IMR-90 (cell line): ENCODE measurements around the gene SLAMF8. TPM values are rescaled to one million over a fixed set of nuclear protein-coding genes. Genes with fewer than 3 reads are reported as not detected.

Experiments used
- ATAC-seq: fragments of 200-7000 bp; cut with Tn5 transposase; 2 replicates; pipeline ENCODE4 v1.9.1; 2020; ENCODE audit warnings: low read depth, mild to moderate bottlenecking, moderate library complexity
- BruUV-seq: library from RNA; stranded (reverse); fragments of 400-500 nt; replicated peaks from 2 replicates; lab custom pipeline; 2021; lab: Mats Ljungman, UMichigan
- CTCF ChIA-PET: fragments of 300-600 bp; formaldehyde crosslinking; extraction: SDS; loops from one replicate; lab custom pipeline; 2021; ENCODE audit warnings: antibody characterized with exemption; lab: Yijun Ruan, JAX
- POLR2A ChIA-PET: fragments of 300-600 bp; sonication (Branson Sonifier 250); formaldehyde crosslinking; loops from one replicate; lab custom pipeline; 2022; ENCODE audit warnings: antibody characterized with exemption; ENCODE audit not compliant: unreplicated experiment; lab: Charles Lee
- DNase-seq: peaks from one replicate; pipeline ENCODE4 v3.0.0; 2013
- H2AFZ ChIP-seq: replicated peaks from 2 replicates; pipeline ENCODE3; 2013; ENCODE audit warnings: low read length, mild to moderate bottlenecking; ENCODE audit not compliant: poor library complexity
- H2AK5ac ChIP-seq: 2 replicates; pipeline ENCODE4 v1.6.1; 2013; ENCODE audit warnings: low read depth, low read length, inconsistent platforms
- H2AK9ac ChIP-seq: replicated peaks from 2 replicates; pipeline ENCODE3; 2013; ENCODE audit warnings: mild to moderate bottlenecking, low read depth, low read length, moderate library complexity; ENCODE audit not compliant: poor library complexity
- H2BK120ac ChIP-seq: 2 replicates; pipeline ENCODE4 v1.6.1; 2013; ENCODE audit warnings: low read depth, low read length, inconsistent platforms
- H2BK15ac ChIP-seq: 3 replicates; pipeline ENCODE4 v1.6.1; 2013; ENCODE audit warnings: low read depth, low read length, inconsistent platforms
- H2BK20ac ChIP-seq: 2 replicates; pipeline ENCODE4 v1.6.1; 2013; ENCODE audit warnings: low read depth, mild to moderate bottlenecking, inconsistent platforms, low read length, moderate library complexity
- H2BK5ac ChIP-seq: 2 replicates; pipeline ENCODE4 v1.6.1; 2013; ENCODE audit warnings: mild to moderate bottlenecking, low read depth, low read length, inconsistent platforms; ENCODE audit not compliant: poor library complexity, severe bottlenecking
- H3K14ac ChIP-seq: replicated peaks from 2 replicates; pipeline ENCODE4 v1.6.1; 2013; ENCODE audit warnings: low read depth, low read length, inconsistent platforms
- H3K18ac ChIP-seq: 2 replicates; pipeline ENCODE4 v1.6.1; 2013; ENCODE audit warnings: low read depth, low read length, control low read depth
- H3K23ac ChIP-seq: 2 replicates; pipeline ENCODE4 v1.6.1; 2013; ENCODE audit warnings: low read depth, low read length, inconsistent platforms
- H3K27ac ChIP-seq: 2 replicates; pipeline ENCODE4 v1.5.1; 2013; ENCODE audit warnings: mild to moderate bottlenecking, control low read depth, low read length; ENCODE audit not compliant: insufficient read depth
- H3K27me3 ChIP-seq: 2 replicates; pipeline ENCODE4 v1.6.1; 2013; ENCODE audit warnings: low read length; ENCODE audit not compliant: control insufficient read depth, insufficient read depth
- H3K36me3 ChIP-seq: 2 replicates; pipeline ENCODE4 v1.6.1; 2013; ENCODE audit warnings: low read length, mixed read lengths; ENCODE audit not compliant: control insufficient read depth, insufficient read depth
- H3K4ac ChIP-seq: 2 replicates; pipeline ENCODE4 v1.6.1; 2013; ENCODE audit warnings: low read depth, low read length, inconsistent platforms
- H3K4me1 ChIP-seq: 2 replicates; pipeline ENCODE4 v1.6.1; 2013; ENCODE audit warnings: low read length, mixed read lengths; ENCODE audit not compliant: control insufficient read depth, insufficient read depth
- H3K4me2 ChIP-seq: 2 replicates; pipeline ENCODE4 v1.6.1; 2013; ENCODE audit warnings: low read depth, mild to moderate bottlenecking, control low read depth, low read length, moderate library complexity
- H3K4me3 ChIP-seq: 2 replicates; pipeline ENCODE4 v1.5.1; 2013; ENCODE audit warnings: low read depth, mild to moderate bottlenecking, control low read depth, low read length, moderate library complexity; ENCODE audit not compliant: insufficient read depth
- H3K56ac ChIP-seq: 2 replicates; pipeline ENCODE4 v1.6.1; 2013; ENCODE audit warnings: low read length, inconsistent platforms; ENCODE audit not compliant: insufficient read depth; ENCODE audit errors: extremely low read depth
- H3K79me1 ChIP-seq, 2 experiments: 2 replicates each; pipeline ENCODE4 v1.6.1; 2013; ENCODE audit warnings: low read length in 2 of 2, inconsistent platforms in 1 of 2, low read depth in 1 of 2
- H3K9ac ChIP-seq: 2 replicates; pipeline ENCODE4 v1.6.1; 2013; ENCODE audit warnings: low read depth, low read length, control low read depth
- H3K9me1 ChIP-seq: 2 replicates; pipeline ENCODE4 v1.6.1; 2013; ENCODE audit warnings: low read length, inconsistent platforms; ENCODE audit not compliant: insufficient read depth
- H3K9me3 ChIP-seq: 2 replicates; pipeline ENCODE4 v1.6.1; 2013; ENCODE audit warnings: low read length; ENCODE audit not compliant: control insufficient read depth, insufficient read depth
- H4K20me1 ChIP-seq: 2 replicates; pipeline ENCODE4 v1.6.1; 2013; ENCODE audit warnings: low read length, inconsistent platforms; ENCODE audit not compliant: insufficient read depth
- H4K5ac ChIP-seq: 2 replicates; pipeline ENCODE4 v1.6.1; 2013; ENCODE audit warnings: mild to moderate bottlenecking, low read depth, low read length, control low read depth
- H4K8ac ChIP-seq, 2 experiments: 2 replicates each; pipeline ENCODE4 v1.6.1; 2013; ENCODE audit warnings: low read depth in 2 of 2, low read length in 2 of 2, control low read depth in 1 of 2, inconsistent platforms in 1 of 2
- H4K91ac ChIP-seq: 2 replicates; pipeline ENCODE4 v1.6.1; 2013; ENCODE audit warnings: low read depth, low read length, inconsistent platforms; ENCODE audit not compliant: insufficient read depth
- BHLHE40 ChIP-seq: fragments of 150-350 bp; IDR thresholded peaks from 2 replicates; pipeline ENCODE4 v1.6.1; 2016; ENCODE audit warnings: mild to moderate bottlenecking, low read depth, low read length
- CHD1 ChIP-seq: IDR thresholded peaks from 2 replicates; pipeline ENCODE4 v1.6.1; 2012; ENCODE audit warnings: low read depth, low read length, improper control_type of control experiment
- CTCF ChIP-seq: conservative IDR thresholded peaks from 2 replicates; pipeline ENCODE4 v1.5.1; 2012; ENCODE audit warnings: mild to moderate bottlenecking, low read depth, low read length, improper control_type of control experiment
- FOS ChIP-seq: fragments of 150-350 bp; IDR thresholded peaks from 2 replicates; pipeline ENCODE4 v1.6.1; 2016; ENCODE audit warnings: low read depth, low read length
- MXI1 ChIP-seq: IDR thresholded peaks from 2 replicates; pipeline ENCODE4 v1.6.1; 2012; ENCODE audit warnings: low read depth, mild to moderate bottlenecking, low read length, moderate library complexity, borderline replicate concordance
- POLR2A ChIP-seq: IDR thresholded peaks from 2 replicates; pipeline ENCODE4 v1.6.1; 2012; ENCODE audit warnings: mild to moderate bottlenecking, low read depth, low read length
- RAD21 ChIP-seq: IDR thresholded peaks from 2 replicates; pipeline ENCODE4 v1.6.1; 2012; ENCODE audit warnings: low read length, improper control_type of control experiment
- RCOR1 ChIP-seq: IDR thresholded peaks from 2 replicates; pipeline ENCODE4 v1.6.1; 2012; ENCODE audit warnings: mild to moderate bottlenecking, low read length, improper control_type of control experiment; ENCODE audit not compliant: insufficient replicate concordance
- SMC3 ChIP-seq: fragments of 150-350 bp; IDR thresholded peaks from 2 replicates; pipeline ENCODE4 v1.6.1; 2016; ENCODE audit warnings: low read depth, mild to moderate bottlenecking, antibody characterized with exemption, low read length, moderate library complexity
- USF2 ChIP-seq: fragments of 150-350 bp; IDR thresholded peaks from 2 replicates; pipeline ENCODE4 v1.6.1; 2017; ENCODE audit warnings: mild to moderate bottlenecking, antibody characterized with exemption, low read length, low read depth
- WGBS, 2 experiments: methylation state at CpG; one replicate each; pipeline versions ENCODE4 v1.1.5 to v1.1.7; 2013; ENCODE audit warnings: missing lambda C conversion rate in 2 of 2; ENCODE audit not compliant: insufficient read length in 1 of 2; ENCODE audit errors: extremely low coverage in 2 of 2; 5-methylcytosine and 5-hydroxymethylcytosine counted together
- dilution Hi-C: fragments of 300-500 bp; cut with HindIII; formaldehyde crosslinking; loops from one replicate; pipeline ENCODE4 v1.14.3; 2018; ENCODE audit warnings: low sequenced_read_pairs; ENCODE audit not compliant: unreplicated experiment
- in situ Hi-C: fragments of 300-500 bp; cut with MboI; formaldehyde crosslinking; loops from 3 replicates; pipeline ENCODE4 v1.14.3; 2019; ENCODE audit warnings: low sequenced_read_pairs, inconsistent platforms, mixed read lengths
- intact Hi-C: fragments of 100-400 bp; cut with micrococcal nuclease; formaldehyde crosslinking; loops from 2 replicates; pipeline ENCODE4 v1.10.0; 2022
- polyA plus RNA-seq, 3 experiments: library from polyadenylated mRNA; depleted of rRNA; stranded (reverse); fragments of >200 nt; gene quantifications; 2 replicates each; pipeline ENCODE4 v1.2.3, GENCODE V29; 2012; ENCODE audit warnings: low replicate concordance in 1 of 3
- total RNA-seq: library from RNA; depleted of rRNA; stranded (reverse); fragments of >200 nt; gene quantifications from 2 replicates; pipeline ENCODE4 v1.2.3, GENCODE V29; 2012

SLAMF8 gene
- total and polyA plus RNA-seq, 2 of the 4 experiments (the other 2 are of a cell fraction) = 0.07 TPM; not detected in 1

GRCh38 chr1:159790237-159790917 is 36.3 kb upstream of the SLAMF8 start:
- no peak overlapping the region for H2BK5ac ChIP-seq
- no peaks in the 10 kb centered on the region for H3K4me1 ChIP-seq
- ChIA-PET POLR2A (no interaction called here), CTCF (interaction anchor here (0.6 to 1.2 kb wide), 11 partner anchors 9 to 657 kb away, joined by 3 to 8 read pairs (median 4); partner anchors contain the start of gene FCRL6)
- H3K4ac ChIP-seq = no peak overlapping the region
- intact Hi-C loops = loop anchor here (10.0 kb wide), 2 partner anchors 576 to 656 kb away; no protein-coding TSS in a partner anchor
- peak; percentile 29 for TF ChIP-seq SMC3
- TF ChIP-seq CHD1 = no peak
- TF ChIP-seq MXI1 = no peak
- peak; percentile 58 for TF ChIP-seq RAD21
- TF ChIP-seq BHLHE40 = no peak
- TF ChIP-seq FOS = no peak
- TF ChIP-seq POLR2A = no peak
- TF ChIP-seq RCOR1 = no peak
- TF ChIP-seq USF2 = peak; percentile 61; the same call in 1 of the 2 replicates
- TF ChIP-seq CTCF = peak; percentile 52
- dilution Hi-C loops = loop anchor here (25.0 kb wide), 1 partner anchor 97 kb away; no protein-coding TSS in a partner anchor
- no peak overlapping the region for H3K4me3 ChIP-seq
- H3K27ac ChIP-seq = no peak overlapping the region
- no peak overlapping the region for H2AFZ ChIP-seq
- H4K20me1 ChIP-seq = no peaks in the 10 kb centered on the region
- H3K14ac ChIP-seq = no peak overlapping the region
- no peak overlapping the region for H3K23ac ChIP-seq
- H3K56ac ChIP-seq = no peak overlapping the region
- WGBS, 2 experiments = 0% methylated on average over 1 of the region's 2 CpGs; no CpG with 5 or more reads in 1 of the 2 experiments
- H2AK9ac ChIP-seq = no peak overlapping the region
- no peak overlapping the region for H2AK5ac ChIP-seq
- ATAC-seq (peak; percentile 54; the same call in 1 of the 2 replicates), DNase-seq (peak; percentile 10)
- H3K4me2 ChIP-seq = no peak overlapping the region
- no peak overlapping the region for H3K18ac ChIP-seq
- no peak overlapping the region for H3K9ac ChIP-seq
- H4K91ac ChIP-seq = no peak overlapping the region
- H3K79me1 ChIP-seq = no peaks in the 10 kb centered on the region
- no peaks in the 10 kb centered on the region for H3K9me3 ChIP-seq
- no peak overlapping the region for H2BK120ac ChIP-seq
- no peak overlapping the region for H4K8ac ChIP-seq
- H2BK20ac ChIP-seq = no peak overlapping the region
- no peaks in the 10 kb centered on the region for H3K36me3 ChIP-seq
- peaks cover 20% of the 10 kb centered on the region for H3K27me3 ChIP-seq
- in situ Hi-C loops = no loop called here
- no TSS peak for BruUV-seq
- no peaks in the 10 kb centered on the region; the same call in 1 of the 2 replicates for H3K9me1 ChIP-seq
- H4K5ac ChIP-seq = no peak overlapping the region
- H2BK15ac ChIP-seq = no peak overlapping the region
